A549 (cell line): Measurements from ENCODE around the gene CAMTA1.

Experiments used
- CTCF ChIP-seq: fragments of >200 bp; sonication (Bioruptor Twin); formaldehyde crosslinking; IDR thresholded peaks from 3 replicates; pipeline ENCODE4 v1.5.1; 2016
- MYC ChIP-seq: IDR thresholded peaks from 2 replicates; pipeline ENCODE4 v1.6.1; 2012; ENCODE audit warnings: mild to moderate bottlenecking, inconsistent platforms, low read length, improper control_type of control experiment, borderline replicate concordance
- TF ChIP-seq, protein P1 (sequence below): fragments of 450-650 bp; IDR thresholded peaks from 2 replicates; pipeline ENCODE4 v1.6.1; 2014; ENCODE audit warnings: antibody characterized with exemption

DNA sequence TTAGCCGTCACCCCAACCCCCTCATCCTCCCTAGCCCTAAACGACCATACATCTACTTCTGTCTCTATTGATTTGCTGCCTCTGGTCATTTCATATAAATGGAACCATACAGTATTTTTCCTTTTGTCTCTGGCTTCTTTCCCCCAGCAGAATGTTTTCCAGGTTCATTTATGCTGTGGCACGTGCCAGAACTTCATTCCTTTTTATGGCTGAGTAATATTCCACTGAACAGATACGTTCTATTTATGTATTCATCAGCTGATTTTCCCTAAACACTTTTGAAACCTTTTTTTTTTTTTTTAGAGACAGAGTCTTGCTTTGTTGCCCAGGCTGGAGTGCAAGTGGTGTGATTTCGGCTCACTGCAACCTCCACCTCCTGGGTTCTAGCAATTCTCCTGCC is 181.1 kb downstream of the CAMTA1 start:
- TF ChIP-seq CTCF: no peak
- TF ChIP-seq MYC: no peak
- TF ChIP-seq, protein P1, sequence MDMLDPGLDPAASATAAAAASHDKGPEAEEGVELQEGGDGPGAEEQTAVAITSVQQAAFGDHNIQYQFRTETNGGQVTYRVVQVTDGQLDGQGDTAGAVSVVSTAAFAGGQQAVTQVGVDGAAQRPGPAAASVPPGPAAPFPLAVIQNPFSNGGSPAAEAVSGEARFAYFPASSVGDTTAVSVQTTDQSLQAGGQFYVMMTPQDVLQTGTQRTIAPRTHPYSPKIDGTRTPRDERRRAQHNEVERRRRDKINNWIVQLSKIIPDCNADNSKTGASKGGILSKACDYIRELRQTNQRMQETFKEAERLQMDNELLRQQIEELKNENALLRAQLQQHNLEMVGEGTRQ: no peak
